Measurements from ENCODE around the gene ROBO2.

- no peak for TF ChIP-seq CTCF (IDR thresholded peaks at IDR 0.05)
- no peak for TF ChIP-seq POLR2A (IDR thresholded peaks at IDR 0.05)
These were observed 31.5 kb downstream of the ROBO2 start for GRCh38 chr3:77071364-77071763.

All from lower leg skin (tissue), 3 donors.